22Rv1 (cell line): ENCODE data around the gene DNAJB8.

Experiments
- H3K27ac ChIP-seq: fragments of 450-650 bp; 2 replicates; pipeline ENCODE4 v1.5.1; 2017
- ZFX ChIP-seq: fragments of 450-650 bp; IDR thresholded peaks from 2 replicates; pipeline ENCODE4 v1.6.1; 2017; ENCODE audit warnings: antibody characterized with exemption, borderline replicate concordance
- TF ChIP-seq, protein P1 (sequence below): fragments of 450-650 bp; IDR thresholded peaks from 2 replicates; pipeline ENCODE4 v1.5.1; 2017; ENCODE audit warnings: mild to moderate bottlenecking

The DNAJB8 gene

DNA sequence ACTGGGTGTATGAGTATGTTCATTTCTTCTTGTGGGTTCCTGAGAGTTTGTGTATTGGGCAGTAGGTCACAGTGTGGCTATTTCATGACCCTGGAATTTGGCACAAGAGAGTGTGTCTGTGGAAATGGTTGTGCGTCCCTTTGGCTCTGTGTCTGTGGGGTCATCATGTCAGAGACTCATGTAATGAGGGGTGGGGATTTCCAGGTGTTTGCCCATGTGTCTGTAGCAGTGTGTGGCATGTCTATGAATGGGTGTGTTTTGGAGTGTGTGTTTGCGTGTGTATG, 27.6 kb upstream of the DNAJB8 start:
- H3K27ac ChIP-seq, result peak overlapping the region; percentile 73

DNA sequence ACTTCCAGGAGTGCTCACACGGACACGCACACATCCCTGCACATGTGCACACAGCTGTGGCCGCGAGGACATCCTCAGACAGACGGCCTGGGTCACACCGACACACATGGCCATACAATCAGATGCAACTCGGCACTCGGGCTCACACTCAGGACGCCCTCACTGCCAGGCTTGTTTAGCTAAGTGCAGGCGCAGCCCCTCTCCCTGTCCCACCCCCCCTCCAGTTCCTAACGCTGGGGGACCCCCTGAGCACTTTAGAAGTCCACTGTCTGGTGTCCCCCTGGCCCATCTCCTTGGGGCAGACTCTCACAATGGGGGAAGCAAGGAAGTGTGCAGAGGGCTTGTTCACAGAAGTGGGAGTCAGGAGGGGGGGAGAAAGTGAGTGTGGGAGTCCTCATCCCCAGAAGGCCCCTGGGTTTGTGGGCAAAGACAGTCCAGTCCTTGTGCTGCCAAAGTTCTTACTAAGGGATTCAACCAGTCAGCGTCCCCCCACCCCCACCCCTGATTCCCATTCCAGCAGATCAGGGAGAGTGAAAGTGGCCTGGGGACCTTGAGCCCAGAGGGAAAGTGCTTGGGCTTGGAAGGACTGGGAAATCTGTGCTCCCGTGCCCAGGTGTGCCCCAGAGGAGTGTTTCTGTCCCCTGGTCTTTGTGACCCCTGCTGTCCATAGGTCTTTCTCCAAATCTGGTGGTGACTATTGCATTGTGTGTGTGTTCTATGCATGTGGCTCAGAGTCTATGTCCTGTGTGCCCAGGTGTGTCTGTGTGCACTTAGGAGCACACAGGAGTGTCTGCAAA, 27.1 kb upstream of the DNAJB8 start:
- H3K27ac ChIP-seq, result peak overlapping the region; percentile 73
- TF ChIP-seq, protein P1, sequence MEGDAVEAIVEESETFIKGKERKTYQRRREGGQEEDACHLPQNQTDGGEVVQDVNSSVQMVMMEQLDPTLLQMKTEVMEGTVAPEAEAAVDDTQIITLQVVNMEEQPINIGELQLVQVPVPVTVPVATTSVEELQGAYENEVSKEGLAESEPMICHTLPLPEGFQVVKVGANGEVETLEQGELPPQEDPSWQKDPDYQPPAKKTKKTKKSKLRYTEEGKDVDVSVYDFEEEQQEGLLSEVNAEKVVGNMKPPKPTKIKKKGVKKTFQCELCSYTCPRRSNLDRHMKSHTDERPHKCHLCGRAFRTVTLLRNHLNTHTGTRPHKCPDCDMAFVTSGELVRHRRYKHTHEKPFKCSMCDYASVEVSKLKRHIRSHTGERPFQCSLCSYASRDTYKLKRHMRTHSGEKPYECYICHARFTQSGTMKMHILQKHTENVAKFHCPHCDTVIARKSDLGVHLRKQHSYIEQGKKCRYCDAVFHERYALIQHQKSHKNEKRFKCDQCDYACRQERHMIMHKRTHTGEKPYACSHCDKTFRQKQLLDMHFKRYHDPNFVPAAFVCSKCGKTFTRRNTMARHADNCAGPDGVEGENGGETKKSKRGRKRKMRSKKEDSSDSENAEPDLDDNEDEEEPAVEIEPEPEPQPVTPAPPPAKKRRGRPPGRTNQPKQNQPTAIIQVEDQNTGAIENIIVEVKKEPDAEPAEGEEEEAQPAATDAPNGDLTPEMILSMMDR, result no peak
- no peak for TF ChIP-seq ZFX

More for the DNA sequence above, 27.6 kb upstream of the DNAJB8 start:
- TF ChIP-seq, protein P1, result no peak
- TF ChIP-seq ZFX, result no peak

DNA sequence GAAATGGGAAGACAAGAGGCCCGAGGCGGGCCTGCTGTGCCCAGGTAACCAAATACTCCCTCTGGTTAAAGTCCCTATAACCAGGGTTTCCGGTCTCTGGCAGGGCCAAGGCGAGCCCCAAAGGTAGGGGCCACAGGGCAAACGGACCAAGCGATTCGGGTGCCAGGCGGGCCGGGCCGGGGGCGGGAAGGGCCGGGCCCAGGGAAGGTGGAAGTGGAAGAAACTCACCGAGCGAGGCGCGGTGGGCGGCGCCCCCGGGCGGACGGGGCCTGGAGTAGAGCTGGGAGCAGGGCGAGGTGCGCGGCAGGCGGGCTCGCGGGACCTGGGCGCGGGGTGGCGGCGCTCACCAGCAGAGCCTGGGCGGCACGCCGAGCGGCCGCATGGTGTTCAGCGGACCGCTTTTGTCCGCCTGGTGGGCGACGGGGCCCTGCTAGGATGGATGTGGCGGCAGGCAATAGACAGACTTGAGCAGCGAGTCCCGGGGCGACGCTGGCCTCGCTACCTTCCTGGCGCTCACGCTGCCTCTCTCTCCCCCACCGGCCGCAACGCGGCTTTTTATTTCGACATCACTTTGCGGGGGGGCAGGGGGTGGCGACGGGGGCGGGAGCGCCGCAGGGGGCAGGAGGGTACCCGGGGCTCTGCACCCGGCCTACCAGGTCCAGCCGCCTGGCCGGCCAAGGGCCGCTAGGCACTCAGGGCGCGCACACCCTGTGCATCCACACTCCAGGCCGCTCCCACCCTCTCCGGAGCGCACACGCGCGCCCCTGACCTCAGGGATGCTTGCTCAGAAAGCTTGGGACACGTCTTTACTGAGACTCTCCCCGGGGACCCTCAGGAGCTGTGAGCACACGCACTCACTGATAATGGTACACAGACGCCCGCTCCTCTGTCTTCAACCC, 26.2 kb upstream of the DNAJB8 start, which contains the start of gene GATA2:
Gene GATA2, minus strand, starts transcription at position 531 of the 899 bp plus-strand sequence. CDS start 6,170 bp downstream, outside the sequence.
- peak within 1 kb of the TSS; percentile 96 for H3K27ac ChIP-seq
- no peak for TF ChIP-seq ZFX
- TF ChIP-seq, protein P1, result no peak

DNA sequence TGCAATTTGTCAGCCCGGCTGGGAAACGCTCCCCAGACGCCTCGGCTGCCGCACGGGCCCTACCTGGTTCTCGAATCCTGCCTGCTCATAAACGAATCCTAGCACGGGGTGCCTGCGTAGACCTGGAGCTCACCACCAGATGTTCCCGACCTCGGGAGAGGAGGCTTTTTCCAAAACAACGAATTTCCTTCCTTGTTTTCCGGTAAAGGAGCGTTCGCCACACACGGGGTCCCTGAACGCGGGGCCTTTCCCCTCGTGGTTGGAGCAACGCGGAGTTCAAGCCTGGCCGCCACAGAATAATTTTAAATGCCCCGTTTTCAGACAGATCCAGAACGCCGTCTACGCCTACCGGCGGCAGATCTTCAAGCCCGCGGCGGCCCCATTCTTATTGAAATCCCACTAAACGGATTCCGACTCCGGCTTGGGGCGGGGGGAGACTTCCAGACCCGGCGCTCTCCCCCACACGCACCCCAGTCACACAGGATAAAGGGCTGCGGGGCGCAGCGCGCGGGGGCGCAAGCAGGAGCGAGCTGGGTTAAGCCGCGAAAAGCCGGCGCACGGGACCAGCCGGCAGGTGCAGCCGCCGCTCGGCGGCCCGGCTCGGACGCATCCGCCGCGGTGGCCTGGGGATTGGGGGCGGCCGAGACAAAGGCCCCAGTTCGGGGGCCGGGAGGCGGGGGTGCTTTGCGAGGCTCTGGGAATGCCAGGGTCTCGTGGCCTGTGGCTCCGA, 25.4 kb upstream of the DNAJB8 start:
- TF ChIP-seq, protein P1, result no peak
- no peak for TF ChIP-seq ZFX
- peak overlapping the region; percentile 96 for H3K27ac ChIP-seq

DNA sequence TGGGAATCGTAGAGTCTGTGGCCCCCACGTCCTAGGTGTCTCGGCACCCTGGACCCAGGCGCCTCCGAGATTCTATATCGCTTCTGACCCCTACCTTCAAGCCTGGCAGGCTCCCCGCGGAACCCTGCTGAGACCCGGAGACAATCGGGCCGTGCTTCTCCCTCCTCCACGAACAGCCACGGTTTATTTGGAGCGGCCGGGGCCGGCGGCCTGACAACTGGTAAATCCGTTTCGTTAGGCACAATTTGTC, 24.9 kb upstream of the DNAJB8 start:
- TF ChIP-seq, protein P1, result no peak
- no peak for TF ChIP-seq ZFX
- H3K27ac ChIP-seq, result peak overlapping the region; percentile 96

DNA sequence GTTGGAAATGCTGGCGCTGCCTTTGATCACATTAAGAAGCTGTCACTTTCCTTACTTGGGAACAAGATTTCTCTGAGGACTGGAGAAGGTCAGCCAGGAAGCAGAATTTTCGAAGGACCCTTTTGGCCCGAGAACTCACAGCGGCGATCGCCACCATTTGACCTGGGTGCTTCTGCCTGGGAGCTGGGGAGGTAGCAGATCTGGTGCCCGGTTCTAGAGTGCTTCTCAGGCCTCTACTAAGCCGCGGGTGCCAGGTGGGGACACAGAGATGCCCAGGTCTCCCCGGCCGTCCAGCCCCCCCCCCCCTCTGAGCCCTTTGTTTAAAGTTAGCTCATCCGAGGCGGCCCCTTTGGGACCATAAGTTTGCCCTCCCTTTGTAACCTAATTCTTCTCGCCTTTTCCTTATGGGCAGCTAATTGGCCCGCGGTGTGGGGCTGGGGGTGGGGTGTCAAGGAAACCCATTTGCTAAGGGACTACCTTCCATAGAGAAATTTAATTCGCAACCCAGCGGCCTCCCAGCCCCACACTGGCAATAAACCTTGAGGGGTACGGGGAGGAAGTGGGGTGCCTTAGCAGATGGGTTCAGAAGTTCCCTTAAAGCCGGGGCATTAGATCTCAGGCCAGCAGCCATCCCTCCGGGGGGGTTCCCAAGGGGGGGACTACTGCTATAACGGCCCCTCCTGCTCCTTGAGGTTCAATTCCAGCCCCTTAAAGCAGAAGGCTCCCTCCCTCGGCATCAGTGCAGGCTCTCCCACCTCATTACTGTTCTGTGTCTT, 24.4 kb upstream of the DNAJB8 start:
- TF ChIP-seq, protein P1, result no peak
- TF ChIP-seq ZFX, result no peak
- H3K27ac ChIP-seq, result peak overlapping the region; percentile 96
